ENCODE measurements around the gene CTNNA3.

CTNNA3 gene

DNA sequence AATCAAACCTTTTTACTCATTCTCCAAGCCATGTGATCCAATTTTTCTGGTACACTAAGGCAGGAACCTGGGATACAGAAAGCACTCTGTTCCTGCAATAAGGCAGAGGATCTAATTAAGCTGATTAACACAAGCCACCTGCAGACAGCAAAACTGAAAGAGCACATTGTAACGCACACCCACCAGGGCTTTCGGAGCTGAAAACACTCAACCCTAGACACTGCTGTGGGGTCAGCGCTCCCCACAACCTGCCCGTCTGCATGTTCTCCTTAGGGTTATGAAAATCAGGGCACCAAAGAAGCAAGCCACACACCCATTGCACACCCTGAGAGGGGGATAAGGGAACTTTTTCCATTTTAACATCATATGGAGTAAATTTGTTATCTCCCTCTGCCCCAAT is 1792.4 kb downstream of the CTNNA3 start:
- H3K36me3 ChIP-seq (ENCODE audit: insufficient read depth, low read length): no peaks in the 10 kb centered on the region
- no peak overlapping the region for H3K9ac ChIP-seq (ENCODE audit: low read depth, low read length)
- H3K4me1 ChIP-seq (ENCODE audit: insufficient read depth, low read length): no peaks in the 10 kb centered on the region
- H3K9me3 ChIP-seq (ENCODE audit: control insufficient read depth, insufficient read depth, low read length): no peaks in the 10 kb centered on the region

GRCh38 chr10:65900271-65900670 is 1795.7 kb downstream of the CTNNA3 start:
- Histone ChIP-seq H3K4me1 (ENCODE audit: insufficient read depth, low read length) (no peaks in the 10 kb centered on the region), H3K9me3 (ENCODE audit: control insufficient read depth, insufficient read depth, low read length) (no peaks in the 10 kb centered on the region), H3K9ac (ENCODE audit: low read depth, low read length) (no peak overlapping the region), H3K36me3 (ENCODE audit: insufficient read depth, low read length) (no peaks in the 10 kb centered on the region)

- Histone ChIP-seq H3K9ac (ENCODE audit: low read depth, low read length) (no peak overlapping the region), H3K36me3 (ENCODE audit: insufficient read depth, low read length) (no peaks in the 10 kb centered on the region), H3K9me3 (ENCODE audit: control insufficient read depth, insufficient read depth, low read length) (no peaks in the 10 kb centered on the region), H3K4me1 (ENCODE audit: insufficient read depth, low read length) (no peaks in the 10 kb centered on the region)
These were observed 1797.9 kb downstream of the CTNNA3 start for GRCh38 chr10:65898055-65898454.

- Histone ChIP-seq H3K36me3 (ENCODE audit: insufficient read depth, low read length) (no peaks in the 10 kb centered on the region), H3K4me1 (ENCODE audit: insufficient read depth, low read length) (no peaks in the 10 kb centered on the region), H3K9ac (ENCODE audit: low read depth, low read length) (no peak overlapping the region), H3K9me3 (ENCODE audit: control insufficient read depth, insufficient read depth, low read length) (no peaks in the 10 kb centered on the region)
These were observed 1801.0 kb downstream of the CTNNA3 start for GRCh38 chr10:65894961-65895360.

DNA sequence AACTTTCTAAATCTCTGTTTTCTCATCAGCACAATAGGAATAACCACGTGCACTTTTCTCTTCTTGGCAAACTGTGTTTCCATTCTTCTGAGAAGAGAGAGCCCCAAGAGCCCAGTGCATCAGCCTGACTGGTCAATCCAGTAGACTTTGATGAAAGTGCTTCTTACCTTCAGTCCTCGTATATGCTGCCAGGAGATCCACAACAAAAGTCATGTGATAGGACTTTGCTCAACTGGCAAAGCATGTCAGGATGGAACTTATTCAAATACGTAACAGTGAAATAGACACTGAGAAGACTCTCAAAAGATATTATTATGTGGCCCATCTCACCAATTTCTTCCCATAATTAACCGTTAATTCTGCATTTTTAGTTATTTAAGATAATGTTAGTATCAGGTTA is 1801.6 kb downstream of the CTNNA3 start:
- no peaks in the 10 kb centered on the region for H3K36me3 ChIP-seq (ENCODE audit: insufficient read depth, low read length)

DNA sequence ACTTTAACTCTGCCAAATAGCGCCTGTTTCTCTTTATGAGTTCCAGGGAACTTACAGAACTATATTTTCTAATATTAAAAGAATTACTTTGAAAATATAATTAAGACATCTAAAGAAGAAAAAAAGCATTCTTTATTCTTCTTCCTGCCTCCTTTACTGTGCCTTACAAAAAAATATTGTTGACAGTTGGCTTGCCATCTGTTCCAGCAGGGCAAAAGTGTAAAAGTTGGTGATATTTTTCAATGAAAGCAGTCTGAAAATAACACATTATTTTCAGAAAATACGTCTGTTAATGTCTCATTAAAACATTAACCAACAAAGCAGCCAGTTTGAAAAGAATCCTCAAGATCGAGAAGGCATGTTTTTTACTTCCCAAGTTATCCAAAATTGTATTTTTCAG is 1802.3 kb downstream of the CTNNA3 start:
- Histone ChIP-seq H3K9me3 (ENCODE audit: control insufficient read depth, insufficient read depth, low read length) (no peaks in the 10 kb centered on the region), H3K9ac (ENCODE audit: low read depth, low read length) (no peak overlapping the region), H3K36me3 (ENCODE audit: insufficient read depth, low read length) (no peaks in the 10 kb centered on the region), H3K4me1 (ENCODE audit: insufficient read depth, low read length) (no peaks in the 10 kb centered on the region)

More for the DNA sequence above, 1801.6 kb downstream of the CTNNA3 start:
- Histone ChIP-seq H3K9me3 (ENCODE audit: control insufficient read depth, insufficient read depth, low read length) (no peaks in the 10 kb centered on the region), H3K4me1 (ENCODE audit: insufficient read depth, low read length) (no peaks in the 10 kb centered on the region), H3K9ac (ENCODE audit: low read depth, low read length) (no peak overlapping the region)

GRCh38 chr10:65892284-65892683 is 1803.7 kb downstream of the CTNNA3 start:
- Histone ChIP-seq H3K9ac (ENCODE audit: low read depth, low read length) (no peak overlapping the region), H3K4me1 (ENCODE audit: insufficient read depth, low read length) (no peaks in the 10 kb centered on the region), H3K9me3 (ENCODE audit: control insufficient read depth, insufficient read depth, low read length) (no peaks in the 10 kb centered on the region), H3K36me3 (ENCODE audit: insufficient read depth, low read length) (no peaks in the 10 kb centered on the region)

DNA sequence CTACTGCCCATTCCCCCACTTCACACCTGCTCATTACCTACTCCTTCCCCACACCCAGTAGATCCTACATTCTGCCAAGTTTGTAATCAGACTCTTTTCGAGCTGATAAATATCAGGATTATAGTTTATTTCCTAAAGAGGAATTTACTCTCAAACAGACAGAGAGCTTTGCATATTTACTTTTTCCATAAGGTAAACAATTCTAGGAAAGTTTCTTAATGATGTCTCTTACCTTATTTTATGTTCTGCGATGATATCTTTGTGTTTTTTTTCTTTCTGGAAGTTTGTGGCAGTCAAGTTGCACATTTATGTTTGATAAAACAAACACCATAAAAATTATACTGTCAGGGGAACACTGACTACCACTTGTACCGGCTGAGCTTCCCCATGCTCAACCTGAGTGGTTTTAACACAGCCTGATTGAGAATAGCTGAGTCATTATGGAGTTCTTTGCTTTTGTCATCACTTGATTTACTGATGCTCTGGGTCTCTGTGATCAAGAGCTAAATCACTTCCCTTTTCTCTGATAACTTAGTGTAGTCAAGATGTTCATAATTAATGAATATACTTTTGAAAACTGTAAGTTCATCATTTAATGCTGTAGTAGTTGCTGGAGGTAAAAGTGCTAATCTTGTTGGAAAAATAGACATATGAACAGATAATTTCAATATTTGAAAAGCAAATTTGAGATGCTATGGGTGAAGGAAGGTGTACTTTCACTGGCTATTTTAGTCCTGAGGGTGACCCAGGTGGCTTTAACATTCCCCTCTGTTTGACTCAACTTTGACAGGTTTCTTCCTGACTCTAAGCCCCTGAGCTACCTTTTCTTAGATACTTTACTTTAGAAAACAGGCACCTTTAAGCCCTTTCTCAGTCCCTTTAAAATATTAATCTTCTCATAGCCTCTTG is 1804.7 kb downstream of the CTNNA3 start:
- H3K9ac ChIP-seq (ENCODE audit: low read depth, low read length): no peak overlapping the region
- no peaks in the 10 kb centered on the region for H3K36me3 ChIP-seq (ENCODE audit: insufficient read depth, low read length)
- H3K4me1 ChIP-seq (ENCODE audit: insufficient read depth, low read length): no peaks in the 10 kb centered on the region
- no peaks in the 10 kb centered on the region for H3K9me3 ChIP-seq (ENCODE audit: control insufficient read depth, insufficient read depth, low read length)

DNA sequence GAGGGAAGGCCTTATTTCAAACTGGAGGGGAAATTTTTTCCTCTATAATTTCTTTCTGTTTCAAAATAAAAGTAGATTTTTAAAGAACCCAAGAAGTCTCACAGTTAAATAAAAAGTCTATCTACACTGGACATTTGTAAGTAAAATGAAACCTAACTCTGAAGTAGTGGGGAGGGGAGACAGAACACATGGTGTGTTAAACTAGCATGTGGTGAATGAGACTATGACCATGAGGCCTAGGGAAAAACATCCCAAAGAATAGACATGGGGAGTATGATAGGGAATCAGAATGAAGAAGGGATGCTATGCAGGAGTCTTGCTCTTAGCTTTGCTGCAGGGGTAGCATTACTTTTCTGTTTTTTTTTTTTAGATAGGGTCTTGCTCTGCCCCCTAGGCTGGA is 1831.5 kb downstream of the CTNNA3 start:
- no peaks in the 10 kb centered on the region for H3K4me1 ChIP-seq (ENCODE audit: insufficient read depth, low read length)
- H3K9me3 ChIP-seq (ENCODE audit: control insufficient read depth, insufficient read depth, low read length): no peaks in the 10 kb centered on the region
- no peaks in the 10 kb centered on the region for H3K36me3 ChIP-seq (ENCODE audit: insufficient read depth, low read length)
- H3K9ac ChIP-seq (ENCODE audit: low read depth, low read length): no peak overlapping the region

DNA sequence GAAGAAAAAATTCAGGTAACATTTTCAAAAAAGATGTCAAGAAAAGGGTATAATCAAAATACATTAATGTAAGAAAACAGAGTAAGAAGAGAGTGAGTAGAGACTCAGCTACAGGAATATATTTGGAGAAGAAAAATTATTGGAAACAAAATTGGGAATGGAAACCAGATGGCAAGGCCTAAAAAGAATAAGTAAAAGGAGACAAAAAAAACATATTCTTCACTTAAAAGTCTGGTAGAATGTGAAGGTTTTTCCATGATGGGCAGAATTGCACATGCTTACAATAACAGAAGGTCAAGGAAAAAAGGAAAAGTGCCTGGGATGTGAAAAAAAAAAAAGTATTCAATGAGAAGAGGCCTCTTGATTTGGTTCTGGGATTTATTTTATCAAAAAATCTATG is 1832.0 kb downstream of the CTNNA3 start:
- H3K9ac ChIP-seq (ENCODE audit: low read depth, low read length): no peak overlapping the region
- no peaks in the 10 kb centered on the region for H3K9me3 ChIP-seq (ENCODE audit: control insufficient read depth, insufficient read depth, low read length)
- no peaks in the 10 kb centered on the region for H3K4me1 ChIP-seq (ENCODE audit: insufficient read depth, low read length)
- H3K36me3 ChIP-seq (ENCODE audit: insufficient read depth, low read length): no peaks in the 10 kb centered on the region

Data from ES-I3 (cell line).